Left hindlimb (tissue), 1 donor: ENCODE results near the gene SP5.
A peak's percentile ranks its signal among the peaks of the same experiment; 100 is the strongest.
"Not testable (repeated sequence)": the region's sequence is repeated elsewhere in the genome, so short reads cannot be mapped to it uniquely, and the experiment has no call there.

ENCODE experiments used
- DNase-seq: peaks from one replicate; pipeline ENCODE4 v3.0.0-alpha.2; 2018

Gene SP5

DNA sequence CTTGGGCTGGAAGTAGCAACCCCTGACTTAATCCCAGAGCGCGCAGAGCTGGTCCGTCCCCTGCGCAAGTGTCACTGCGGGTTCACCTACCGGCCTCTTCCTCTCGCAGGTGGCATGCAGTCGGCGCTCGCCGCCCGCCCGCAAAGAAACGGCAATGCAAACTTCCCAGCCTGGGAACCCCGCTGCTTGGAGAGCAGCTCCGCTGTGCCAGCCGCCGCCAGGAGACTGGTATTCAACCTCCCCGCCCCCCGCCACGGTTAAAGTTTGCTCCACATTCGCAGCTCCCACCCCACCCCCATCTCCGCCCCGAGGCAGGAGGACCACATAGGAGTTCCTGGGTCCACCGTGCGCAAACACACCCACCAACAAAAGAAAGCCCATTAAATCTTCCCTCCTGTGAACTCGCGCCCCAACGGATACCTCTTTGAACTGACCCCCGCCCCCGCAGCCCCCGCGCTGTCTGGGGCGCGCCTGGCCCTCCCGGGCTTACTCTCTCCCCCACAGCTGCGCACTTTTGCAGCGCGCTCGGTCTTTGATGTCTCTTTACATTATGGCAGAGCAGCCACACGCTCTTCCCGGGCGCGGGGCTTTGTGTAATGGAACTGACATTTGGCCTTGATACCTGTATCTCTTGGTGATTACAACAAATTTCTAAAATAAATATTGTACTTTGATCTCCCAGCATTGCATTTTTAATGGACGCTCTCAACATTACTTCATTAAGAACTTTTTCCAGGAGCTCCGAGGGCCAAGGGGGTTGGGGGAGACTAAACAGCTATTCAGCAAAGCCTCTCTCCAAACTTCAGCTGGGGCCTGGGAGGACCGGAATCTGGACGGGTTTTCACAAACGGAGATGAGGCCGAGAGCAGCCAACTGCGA lies 3.1 kb upstream of the SP5 start:
- DNase-seq: no peak

DNA sequence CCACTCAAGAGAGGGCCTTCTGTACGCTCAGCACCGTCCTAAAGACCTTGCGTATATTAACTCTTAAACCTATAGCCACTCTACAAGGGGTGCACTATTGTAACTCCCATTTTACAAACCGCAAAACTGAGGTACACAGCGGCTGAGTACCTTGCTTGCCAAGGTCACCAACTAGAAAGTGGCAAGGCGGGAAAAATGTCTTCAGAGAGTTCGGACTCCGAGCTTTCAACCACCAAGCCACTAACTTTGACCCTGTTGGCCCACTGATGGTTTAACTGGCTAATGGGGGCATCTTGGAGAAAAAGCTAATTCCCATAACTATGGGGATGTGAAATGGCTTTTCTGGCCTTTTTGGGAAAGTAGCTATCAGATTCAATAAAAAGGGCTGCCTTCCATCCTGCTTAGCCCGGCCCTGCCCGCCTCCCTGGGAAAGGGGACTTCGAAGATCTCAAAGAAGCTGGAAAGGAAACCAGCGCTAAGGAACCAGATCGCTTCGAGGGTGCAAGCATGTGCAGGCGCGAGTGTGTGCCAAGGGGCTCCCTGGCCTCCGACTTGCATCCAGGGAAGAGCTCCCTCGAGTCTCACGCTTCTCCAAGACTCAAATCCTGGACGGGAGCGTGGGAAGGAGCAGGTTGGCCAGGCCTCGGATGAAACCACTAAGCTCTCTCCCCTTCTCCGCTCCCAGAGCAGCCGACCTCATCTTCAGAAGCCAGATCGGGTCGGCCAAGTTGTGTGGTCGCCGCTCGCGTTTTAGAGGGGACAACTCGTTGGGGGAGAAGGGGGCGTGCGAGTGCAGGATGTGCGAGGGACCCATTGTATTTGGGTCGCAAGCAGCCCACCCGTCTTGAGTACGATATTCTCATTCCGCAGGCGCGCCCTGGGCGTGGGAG lies 2.2 kb upstream of the SP5 start:
- no peak for DNase-seq

DNA sequence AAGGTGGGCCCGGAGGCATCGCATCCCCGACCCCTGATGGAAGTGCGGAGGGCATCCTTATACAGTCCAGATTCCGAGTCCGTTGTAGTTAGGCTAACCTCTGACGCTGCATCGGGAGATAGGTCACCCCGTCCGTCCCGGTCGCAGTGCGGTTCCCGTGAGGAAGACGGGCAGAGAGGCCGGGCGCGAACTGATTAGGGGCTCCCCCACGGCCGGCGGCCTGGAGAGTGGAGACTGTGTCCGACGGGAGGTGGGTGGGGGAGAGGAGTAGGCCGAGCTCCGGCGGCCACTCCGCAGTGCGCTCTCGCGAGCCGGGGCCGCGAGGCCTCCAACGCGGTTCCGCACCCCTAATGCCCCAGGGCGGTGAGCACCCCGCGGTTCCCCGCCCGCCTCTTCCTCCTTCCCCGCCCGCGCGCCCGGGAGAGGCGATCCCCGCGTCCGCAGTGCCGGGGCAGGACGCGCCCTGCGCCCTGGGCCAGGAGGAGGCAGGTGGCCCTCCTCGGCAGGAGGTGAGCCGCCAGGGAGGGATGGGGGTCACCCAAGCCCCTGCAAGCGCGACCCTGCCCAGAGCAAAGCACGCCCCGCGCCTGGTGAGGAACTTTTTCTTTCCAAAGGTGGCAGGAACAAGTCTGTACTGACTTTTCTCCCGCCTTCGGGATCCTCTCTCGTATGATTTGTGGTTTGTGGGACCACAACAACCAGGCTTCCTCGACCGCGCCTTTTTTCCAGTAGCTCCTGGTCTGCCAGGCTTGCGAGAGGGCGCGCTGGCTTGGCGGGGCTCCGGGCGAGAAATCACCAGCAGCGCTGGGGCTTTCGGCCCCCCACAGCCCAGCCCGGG lies 1.4 kb upstream of the SP5 start:
- DNase-seq: peak; percentile 37

DNA sequence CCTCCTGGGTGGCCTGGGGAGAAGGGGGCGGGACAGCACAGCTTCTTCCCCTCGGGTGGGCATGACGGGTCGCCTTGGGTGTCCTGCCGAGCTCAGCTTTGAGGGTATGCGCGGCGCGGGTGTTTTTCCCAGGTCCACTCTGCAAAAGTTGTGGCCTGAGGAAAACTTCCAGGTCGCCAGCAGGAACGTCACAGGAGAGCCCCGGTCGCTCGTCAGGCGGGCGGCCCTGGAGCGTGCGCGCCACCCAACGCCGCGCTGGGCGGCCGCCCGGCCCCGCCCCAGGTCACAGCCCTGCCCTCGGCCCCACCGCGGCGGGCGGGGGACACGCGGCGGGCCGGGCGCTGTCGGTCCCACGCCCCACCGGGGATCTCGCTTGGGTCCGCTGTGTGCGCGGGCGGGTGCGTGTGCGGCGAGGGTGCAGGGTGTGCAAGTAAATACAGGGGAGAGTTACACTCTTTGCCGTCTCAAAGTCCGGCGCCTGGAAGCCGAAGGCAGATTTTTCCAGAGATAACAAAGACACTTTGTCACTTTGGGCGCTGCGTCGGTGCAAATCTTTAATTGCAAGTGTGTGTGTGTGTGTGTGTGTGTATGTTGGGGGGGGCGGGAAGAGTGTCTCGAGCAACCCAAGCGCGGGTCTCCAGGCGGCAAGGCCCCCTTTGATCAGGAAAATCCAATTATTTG lies 616 bp upstream of the SP5 start:
- no peak for DNase-seq

DNA sequence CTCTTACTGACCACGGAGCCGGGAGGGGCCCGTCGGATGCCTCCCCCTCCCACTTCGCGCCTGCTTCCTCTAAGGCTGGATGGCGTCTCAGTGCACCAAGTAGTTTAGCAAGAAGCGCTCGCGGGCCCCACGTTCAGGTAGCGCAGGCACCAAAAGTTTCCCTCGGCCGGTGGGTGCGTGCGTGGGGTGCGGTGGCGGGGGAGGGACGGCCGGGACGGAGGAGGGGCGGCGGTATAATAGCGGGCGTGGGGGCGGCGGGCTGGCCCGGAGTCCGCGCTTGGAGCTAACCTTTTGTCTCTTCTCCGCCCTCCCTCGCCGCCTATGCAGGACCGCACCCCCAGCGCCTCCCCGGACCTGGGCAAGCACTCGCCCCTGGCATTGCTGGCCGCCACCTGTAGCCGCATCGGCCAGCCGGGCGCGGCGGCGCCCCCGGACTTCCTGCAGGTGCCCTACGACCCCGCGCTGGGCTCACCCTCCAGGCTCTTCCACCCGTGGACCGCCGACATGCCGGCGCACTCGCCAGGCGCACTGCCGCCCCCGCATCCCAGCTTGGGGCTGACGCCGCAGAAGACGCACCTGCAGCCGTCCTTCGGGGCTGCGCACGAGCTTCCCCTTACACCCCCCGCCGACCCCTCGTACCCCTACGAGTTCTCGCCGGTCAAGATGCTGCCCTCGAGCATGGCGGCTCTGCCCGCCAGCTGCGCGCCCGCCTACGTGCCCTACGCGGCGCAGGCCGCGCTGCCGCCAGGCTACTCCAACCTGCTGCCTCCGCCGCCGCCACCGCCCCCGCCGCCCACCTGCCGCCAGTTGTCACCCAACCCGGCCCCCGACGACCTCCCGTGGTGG lies 1.0 kb downstream of the SP5 start:
- DNase-seq: peak; percentile 33

DNA sequence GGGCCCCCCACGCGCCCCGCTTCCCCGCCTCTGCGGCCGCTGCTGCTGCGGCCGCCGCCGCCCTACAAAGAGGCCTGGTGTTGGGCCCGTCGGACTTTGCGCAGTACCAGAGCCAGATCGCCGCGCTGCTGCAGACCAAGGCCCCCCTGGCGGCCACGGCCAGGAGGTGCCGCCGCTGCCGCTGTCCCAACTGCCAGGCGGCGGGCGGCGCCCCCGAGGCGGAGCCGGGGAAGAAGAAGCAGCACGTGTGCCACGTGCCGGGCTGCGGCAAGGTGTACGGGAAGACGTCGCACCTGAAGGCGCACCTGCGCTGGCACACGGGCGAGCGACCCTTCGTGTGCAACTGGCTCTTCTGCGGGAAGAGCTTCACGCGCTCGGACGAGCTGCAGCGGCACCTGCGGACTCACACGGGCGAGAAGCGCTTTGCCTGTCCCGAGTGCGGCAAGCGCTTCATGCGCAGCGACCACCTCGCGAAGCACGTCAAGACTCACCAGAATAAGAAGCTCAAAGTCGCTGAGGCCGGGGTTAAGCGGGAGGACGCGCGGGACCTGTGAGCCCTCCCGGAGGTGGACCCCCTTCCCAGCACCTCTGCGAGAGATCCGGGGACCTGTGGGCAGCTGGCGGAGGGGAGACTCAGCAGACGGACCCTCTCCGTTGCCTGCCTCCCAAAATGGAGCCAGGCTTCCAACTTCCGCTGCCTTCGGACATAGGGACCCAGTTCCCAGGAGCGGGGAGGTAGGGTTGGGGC lies 1.9 kb downstream of the SP5 start:
- DNase-seq: peak; percentile 48

DNA sequence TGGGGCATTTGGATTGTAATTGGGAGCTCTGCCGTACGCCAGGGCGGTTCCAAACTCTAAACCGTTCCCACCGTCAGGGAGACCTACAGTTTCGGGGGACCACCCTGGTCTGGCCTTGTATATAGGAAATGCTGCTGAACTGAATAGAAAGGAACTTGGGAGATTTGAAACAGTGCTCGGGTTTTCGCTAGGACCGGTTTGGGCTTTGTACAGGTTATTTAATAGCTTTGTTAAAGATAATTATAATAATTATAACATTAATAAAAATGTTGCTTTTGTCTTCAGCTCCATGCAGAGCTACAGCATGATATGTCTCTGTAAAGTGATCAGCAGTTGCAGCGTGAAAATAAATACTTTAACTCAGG lies 2.4 kb downstream of the SP5 start:
- no peak for DNase-seq

DNA sequence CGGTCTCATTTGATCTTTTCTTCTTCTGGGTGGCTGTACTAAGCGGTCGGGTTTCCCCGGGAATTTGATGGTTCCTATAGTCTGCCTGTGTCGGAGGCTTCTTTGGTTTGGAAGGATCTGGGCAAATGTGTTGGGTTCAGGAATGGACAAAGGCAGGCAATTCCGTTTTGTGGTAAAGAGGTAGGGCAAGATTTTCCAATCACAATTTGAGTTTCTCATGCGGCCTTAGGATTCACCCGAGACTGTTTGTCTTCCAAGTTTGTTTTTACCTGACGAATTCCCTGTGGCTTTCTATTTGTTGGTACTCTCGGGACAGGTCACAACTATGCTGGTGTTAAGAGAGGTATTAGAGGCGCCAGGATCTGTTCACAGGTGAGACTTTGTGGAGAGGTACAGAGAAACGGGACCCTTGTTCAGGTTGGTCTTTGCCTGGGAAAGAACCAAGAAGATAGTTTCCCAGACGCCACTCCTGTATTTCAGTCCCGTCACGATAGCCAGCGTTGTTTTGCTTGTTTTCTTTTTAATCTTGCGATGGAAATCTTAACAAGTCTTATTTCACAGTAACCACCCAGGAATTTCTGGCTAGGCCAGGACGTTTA lies 3.0 kb downstream of the SP5 start:
- no peak for DNase-seq

DNA sequence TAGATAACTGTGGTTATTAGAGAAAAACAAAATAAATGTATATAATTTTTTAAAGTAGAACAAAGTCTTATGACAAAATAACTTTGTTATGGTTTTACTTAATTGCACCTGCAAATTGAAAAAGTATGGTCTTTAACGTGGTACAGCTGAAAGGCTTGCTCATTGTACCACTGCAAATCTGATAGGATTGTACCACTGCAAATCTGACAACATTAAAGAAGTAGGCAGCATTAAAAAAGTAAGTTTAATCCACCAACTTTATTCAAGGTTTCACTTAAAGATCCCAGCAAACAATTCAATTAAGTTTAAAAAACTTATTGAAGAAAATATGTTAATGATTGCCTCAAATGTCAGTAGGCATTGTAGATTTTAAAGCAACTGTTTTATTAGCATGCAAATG lies 4.7 kb downstream of the SP5 start:
- no peak for DNase-seq

DNA sequence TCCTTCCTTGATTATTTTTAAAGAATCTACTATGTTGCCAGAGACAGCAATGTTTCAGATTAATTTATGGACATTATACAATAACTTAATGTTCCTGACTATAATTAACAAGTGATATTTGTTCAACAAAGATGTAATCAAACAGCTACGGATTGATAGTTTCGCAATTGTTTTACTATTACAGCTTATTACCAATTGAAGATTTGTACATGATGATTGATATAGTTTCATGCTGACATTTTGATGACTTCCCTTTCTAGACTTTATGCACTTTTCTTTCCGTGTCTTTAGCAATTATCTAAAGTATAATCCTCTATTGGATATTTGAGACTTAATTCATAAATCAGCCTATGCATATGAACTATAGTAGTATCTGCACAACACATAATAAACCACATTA lies 6.5 kb downstream of the SP5 start:
- no peak for DNase-seq

DNA sequence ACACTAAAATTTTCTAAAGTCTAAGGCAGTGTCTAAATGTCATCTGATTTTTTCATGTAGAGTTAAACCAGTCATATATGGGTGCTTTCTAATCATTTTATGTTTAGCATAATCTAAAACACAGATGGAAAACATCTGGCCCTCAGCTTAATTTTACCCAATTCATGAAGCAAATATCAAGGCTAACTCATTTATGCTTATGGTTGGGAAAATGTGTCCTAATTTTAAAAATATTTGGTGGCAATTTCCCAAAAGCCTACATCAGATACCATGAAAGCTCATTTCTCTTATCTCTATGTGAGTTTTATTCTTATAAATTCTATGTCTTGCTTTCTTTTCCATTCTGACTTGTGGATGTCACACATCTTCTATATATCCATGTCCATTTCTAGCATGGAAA lies 7.2 kb downstream of the SP5 start:
- DNase-seq: no peak

DNA sequence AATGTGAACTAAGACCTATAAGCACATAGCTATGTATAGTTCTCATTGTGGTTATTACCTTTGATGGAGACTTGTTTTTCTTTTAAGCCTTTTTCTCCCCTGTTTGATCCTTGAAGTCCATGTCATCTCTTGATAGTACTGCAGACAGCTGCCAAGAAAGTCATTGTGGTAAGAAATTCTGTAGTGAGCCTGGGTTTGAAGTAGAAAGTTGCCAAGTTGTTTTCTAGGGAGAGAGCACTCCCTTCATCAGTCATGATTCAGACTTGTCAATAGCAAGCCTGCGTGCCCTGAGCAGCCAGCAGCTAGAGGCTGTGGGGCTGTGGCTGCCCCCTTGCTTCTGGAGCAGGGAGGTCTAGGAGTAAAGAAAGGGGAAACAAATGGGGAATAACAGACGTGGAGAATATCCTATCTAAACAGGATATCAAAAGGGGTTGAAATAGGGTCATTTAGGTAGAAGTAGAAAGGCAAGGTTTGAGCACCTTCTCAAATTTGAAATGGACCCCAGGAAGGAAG lies 8.4 kb downstream of the SP5 start:
- no peak for DNase-seq

DNA sequence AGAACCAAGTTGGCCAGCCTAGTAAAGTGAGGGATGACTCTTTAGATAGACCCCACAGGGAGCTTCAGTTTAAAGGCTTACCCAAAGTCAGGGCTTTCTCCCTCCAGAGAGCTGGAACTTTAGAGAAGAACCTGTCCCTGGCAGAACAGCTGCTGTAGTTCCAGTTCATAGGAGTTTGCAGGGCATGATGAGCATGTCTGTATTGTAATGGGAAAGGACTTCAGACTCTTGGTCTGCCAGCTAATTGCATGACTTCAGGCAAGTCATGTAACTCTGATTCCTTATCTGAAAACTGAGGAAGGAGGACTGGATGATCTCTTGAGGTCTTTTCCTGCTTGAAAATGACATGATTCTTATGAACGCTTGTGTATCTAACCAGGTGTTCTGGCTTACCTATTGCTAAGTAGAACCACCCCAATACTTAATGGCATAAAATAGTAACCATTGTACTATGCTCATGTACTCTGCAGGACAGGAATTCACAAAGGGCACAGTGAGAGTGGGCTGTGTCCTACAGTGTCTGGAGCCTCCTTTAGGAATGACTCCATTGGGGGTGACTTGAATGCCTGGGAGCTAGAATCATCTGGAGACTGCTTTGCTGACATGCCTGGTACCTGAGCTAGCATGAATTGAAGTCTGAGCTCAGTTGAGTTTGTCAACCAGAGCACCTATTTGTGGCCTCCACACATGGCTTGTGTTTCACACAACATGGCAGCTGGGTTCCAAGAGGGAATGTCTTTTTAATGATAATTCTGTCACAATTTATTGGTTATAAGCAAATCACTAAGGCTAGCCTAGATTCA lies 18.9 kb downstream of the SP5 start:
- no peak for DNase-seq

DNA sequence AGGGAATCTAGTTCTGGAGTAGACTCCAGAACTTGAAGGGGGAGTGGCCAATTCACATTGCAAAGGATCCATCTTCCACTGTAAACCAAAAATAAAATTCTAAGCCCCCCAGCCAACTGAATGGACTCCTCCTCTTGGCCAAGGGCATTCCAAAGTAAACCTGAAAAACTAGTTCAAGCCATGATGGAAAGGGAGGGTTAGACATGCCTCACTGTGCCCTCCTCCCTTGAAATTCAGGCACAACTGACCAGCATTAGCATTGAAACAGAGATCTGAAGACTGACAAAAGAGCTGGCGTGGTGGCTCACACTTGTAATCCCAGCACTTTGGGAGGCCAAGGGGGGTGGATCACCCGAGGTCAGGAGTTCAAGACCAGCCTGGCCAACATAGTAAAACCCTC lies 19.5 kb downstream of the SP5 start:
- not testable (repeated sequence) for DNase-seq

DNA sequence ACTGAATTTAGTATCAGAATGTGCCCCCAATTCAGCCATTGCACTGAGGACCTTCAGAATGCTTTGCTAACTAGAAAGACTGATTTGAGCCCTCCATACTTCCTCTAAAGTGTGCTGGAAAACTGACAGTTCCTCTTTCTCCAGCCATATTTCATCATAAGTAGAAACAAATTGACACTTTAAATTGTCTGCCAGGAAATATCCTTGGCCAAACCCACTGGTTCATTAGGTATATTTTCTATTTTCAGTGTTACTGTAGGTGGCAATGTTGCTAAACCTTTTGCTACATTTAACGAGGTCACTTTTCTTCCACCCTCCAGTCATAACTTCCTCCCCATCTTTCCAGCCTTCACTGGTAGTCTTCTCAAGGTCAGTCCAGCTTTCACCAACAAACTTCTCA lies 21.5 kb downstream of the SP5 start:
- no peak for DNase-seq

DNA sequence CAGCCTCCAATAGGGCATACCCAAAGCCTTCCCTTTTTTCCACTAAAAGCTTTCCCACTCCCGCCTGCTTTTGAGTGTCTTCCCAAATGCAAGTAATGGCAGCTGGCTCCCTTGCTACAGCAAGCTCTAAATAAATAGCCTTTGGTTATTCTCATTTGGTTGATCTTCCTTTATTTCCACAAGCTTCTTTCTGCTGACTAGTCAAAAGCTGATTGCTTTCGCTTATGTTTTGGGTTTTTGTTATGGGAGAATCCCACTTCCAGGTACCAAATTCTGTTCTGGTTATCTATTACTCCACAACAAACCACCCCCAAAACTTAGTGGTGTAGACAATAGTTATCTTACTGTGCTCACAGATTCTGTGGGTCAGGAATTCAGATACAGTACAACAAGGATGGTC lies 22.3 kb downstream of the SP5 start:
- DNase-seq: no peak

DNA sequence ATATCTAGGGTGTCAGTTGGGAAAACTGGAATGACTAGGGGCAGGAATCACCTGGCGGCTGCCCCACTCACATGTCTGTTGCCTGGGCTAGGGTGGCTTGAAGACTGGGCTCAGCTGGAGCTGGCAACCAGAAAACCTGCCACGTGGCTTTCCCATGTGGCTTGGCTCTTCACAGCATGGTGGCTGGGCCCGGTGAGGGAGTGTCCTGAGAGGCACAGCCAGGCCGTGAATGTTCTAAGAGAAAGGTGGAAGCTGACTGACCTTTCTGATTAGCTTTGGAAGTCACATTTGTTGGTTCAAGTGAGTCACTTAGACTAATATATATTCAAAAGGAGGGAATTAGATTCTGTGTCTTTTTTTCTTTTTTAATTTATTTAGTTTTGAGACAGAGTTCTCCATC lies 22.7 kb downstream of the SP5 start:
- no peak for DNase-seq

DNA sequence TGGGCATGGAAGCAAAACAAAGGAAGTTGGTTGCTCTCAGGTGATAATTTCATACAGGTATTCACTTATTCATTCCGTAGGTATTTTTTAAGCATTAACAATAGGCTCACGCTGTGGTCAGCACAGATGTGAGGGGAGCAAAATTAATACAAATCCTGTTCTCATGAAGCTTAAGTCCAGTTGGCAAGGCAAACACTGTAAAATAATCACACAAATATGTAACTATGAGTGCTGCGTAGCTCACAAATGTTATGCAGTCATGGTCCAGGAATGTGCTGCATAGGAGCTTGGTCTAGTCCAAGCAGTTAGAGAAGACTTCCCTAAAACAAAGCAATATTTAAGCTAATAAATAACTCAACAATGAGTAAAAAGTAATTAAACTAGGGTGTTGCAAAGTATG lies 23.9 kb downstream of the SP5 start:
- DNase-seq: no peak

DNA sequence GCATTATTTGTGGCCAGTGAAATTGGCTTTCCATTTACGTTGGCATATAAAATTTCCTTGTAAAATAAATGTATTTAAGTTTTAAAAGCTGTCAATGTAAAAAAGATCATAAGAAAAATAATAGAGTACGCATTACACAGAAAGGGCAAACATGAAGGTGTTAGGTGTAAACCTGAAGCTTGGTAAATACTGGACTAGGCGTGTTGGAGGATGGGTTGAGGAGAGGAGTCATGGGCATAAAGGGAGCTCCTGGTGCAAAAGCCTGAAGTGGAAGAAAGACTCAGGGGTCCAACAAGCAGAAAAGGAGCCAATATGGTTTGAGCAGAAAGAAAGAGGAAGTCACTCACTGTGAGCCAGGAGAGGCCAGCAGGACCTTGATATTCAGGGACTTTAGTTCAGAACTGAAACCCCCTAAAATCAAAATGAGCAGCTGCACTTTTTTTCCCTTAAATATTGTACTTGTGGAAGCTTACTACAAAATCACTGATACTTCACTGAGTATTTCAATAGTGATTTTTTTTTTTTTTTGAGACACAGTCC lies 24.4 kb downstream of the SP5 start:
- no peak for DNase-seq
